Erythroblast (primary cell): ENCODE measurements around the gene COL4A2.

Source experiments
- GATA1 ChIP-seq: IDR thresholded peaks from 2 replicates; pipeline ENCODE4 v1.6.1; 2011; ENCODE audit warnings: low read depth, mild to moderate bottlenecking, control low read depth, low read length, moderate library complexity
- POLR2A ChIP-seq: IDR thresholded peaks from 2 replicates; pipeline ENCODE4 v1.6.1; 2011; ENCODE audit warnings: mild to moderate bottlenecking, low read length

DNA sequence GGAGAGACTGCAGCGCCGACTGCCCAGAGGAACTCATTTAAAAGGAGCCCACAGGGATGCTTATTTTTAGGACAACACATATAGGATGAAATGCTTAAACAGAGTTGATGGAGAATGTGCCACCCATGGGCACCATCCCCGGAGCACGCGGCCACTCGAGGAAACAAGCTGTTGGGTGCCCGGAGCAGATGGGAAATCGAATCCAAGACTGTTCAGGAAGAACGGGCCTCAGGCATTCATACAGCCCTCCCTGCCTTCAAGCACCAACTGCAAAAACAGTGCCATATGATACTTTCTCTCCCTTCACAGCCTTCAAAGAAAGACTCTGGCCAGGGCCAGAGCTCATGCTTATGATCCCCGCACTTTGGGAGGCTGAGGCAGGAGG, 214.2 kb downstream of the COL4A2 start:
- TF ChIP-seq POLR2A (no peak), GATA1 (no peak)
